ENCODE measurements around the gene KIF26B. TPM values are rescaled to one million over a fixed set of nuclear protein-coding genes. Genes with fewer than 3 reads are reported as not detected.

KIF26B gene
- total RNA-seq (2014; rRNA removed; shearing (Covaris generic); ENCODE audit: low replicate concordance), result not detected in 2 replicates

DNA sequence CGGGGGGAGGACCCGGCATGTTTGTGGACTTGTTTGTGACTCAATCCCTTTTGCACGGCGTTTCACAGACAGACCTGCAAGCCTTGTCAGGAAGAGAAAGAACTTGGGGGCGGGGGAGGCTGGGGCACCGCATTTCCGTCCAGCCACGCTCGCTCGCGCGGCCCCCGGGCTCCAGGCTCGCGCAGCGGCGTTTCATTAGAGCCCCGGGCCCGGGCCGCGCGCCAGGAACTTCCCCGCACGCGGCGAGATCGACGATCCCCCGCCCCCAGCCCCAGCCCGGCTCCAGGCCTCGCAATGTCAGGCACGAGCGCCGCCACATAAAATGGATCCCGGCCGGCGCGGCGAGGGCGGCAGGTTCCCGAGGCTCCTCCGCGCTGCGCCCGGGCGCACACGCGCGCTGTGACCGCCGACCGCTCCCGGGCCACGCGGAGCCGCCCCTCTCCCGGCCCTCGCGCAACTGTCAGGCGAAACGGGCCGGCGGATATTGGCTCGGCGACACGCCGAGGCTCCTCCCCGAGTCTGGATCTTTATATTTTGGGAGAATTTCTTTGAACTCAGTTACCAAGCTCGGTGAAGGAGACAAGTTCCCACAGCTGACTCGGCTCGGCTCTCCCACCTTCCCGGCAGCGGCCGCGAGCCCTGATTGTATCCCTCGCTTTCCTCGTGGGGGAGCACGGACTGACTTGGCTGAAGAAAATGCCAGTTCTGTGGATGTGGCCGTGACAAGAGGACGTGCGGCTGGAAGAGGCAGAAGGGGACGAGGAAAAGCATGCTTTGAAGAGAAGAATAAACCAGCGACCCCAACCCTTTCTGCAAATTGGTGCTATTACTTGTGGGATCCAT lies at the start of gene KIF26B:
Gene KIF26B, plus strand, starts transcription at position 557 of the 843 bp plus-strand sequence. CDS start 440 bp downstream, outside the sequence.
- peak; percentile 38 for DNase-seq
- Histone ChIP-seq H3K36me3 (no peaks in the 10 kb centered on the region), H3K4me3 (peak within 1 kb of the TSS; percentile 49), H3K27me3 (peaks cover 68% of the 10 kb centered on the region), H3K9me3 (no peaks in the 10 kb centered on the region)

DNA sequence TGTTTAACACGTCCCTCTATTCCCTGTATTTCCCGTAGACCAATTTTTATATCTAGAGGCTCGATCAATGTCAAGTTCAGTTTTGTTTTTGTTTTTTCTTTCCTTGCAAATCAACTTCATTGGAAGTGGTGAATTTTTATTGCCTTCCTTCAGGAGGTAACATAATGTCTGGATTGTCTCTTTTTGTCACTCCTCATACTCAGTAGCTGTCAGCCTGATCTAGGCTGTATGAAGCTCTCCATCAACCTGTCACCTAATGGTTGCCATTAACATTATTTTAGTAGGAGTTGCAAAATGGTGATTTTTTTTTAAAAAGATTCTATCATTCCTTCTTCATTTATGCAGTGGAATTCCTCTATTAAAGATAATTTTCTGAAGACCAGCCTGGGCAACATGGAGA lies 49.7 kb upstream of the KIF26B start:
- Histone ChIP-seq H3K4me3 (no peak overlapping the region), H3K27me3 (no peaks in the 10 kb centered on the region), H3K9me3 (no peaks in the 10 kb centered on the region), H3K36me3 (no peaks in the 10 kb centered on the region)
- DNase-seq, result no peak

DNA sequence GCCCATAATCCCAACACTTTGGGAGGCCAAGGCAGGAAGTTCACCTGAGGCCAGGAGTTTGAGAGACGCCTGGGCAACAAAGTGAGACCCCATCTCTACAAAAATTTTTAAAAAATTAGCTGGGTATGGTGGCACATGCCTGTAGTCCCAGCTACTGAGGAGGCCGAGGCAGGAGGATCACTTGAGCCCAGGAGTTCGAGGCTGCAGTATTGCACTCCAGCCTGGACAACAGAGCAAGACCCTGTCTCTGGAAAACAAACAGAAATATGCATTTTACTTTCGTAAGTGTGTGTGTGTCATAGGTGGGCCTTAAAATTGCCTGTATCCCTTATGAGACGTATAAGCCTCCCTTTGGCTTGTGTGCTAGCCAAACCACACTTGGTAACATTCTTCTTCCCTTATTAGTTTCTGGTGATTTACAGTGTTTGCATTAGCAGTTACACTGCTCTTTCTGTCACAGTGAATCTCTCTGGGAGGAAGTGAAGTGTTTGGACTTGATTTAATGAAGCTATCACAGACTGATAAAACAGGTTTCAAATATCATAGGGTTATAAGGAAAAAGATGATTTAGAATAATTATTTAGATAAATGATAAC lies 48.9 kb upstream of the KIF26B start:
- H3K4me3 ChIP-seq, result no peak overlapping the region
- DNase-seq, result no peak
- no peaks in the 10 kb centered on the region for H3K9me3 ChIP-seq
- no peaks in the 10 kb centered on the region for H3K36me3 ChIP-seq
- H3K27me3 ChIP-seq, result no peaks in the 10 kb centered on the region

DNA sequence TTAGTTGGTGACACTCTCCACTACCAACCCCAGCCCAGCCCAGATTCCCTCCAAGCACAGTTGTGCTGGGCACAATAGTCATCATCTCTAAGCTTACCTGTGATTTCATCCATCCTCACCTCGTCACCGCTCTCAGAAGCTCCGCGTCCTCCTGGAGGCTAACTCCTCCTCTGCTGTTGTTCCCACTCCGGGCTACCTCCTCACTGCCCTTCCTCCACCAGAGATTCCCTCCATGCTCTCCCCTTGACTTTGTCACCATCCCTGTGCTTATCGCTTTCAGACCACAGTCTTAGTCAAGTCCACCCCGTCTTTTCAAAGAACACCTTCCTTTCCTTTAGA lies 47.0 kb upstream of the KIF26B start:
- Histone ChIP-seq H3K4me3 (no peak overlapping the region), H3K9me3 (no peaks in the 10 kb centered on the region), H3K27me3 (no peaks in the 10 kb centered on the region), H3K36me3 (no peaks in the 10 kb centered on the region)
- no peak for DNase-seq

- no peak for DNase-seq
- no peaks in the 10 kb centered on the region for H3K36me3 ChIP-seq
Observed at GRCh38 chr1:245108246-245108645, 46.5 kb upstream of the KIF26B start.

GRCh38 chr1:245108909-245109308 lies 45.9 kb upstream of the KIF26B start:
- no peak overlapping the region for H3K4me3 ChIP-seq
- no peaks in the 10 kb centered on the region for H3K27me3 ChIP-seq
- no peaks in the 10 kb centered on the region for H3K9me3 ChIP-seq
- DNase-seq, result no peak
- H3K36me3 ChIP-seq, result no peaks in the 10 kb centered on the region

More at GRCh38 chr1:245108246-245108645, 46.5 kb upstream of the KIF26B start:
- no peaks in the 10 kb centered on the region for H3K27me3 ChIP-seq
- H3K9me3 ChIP-seq, result no peaks in the 10 kb centered on the region
- H3K4me3 ChIP-seq, result no peak overlapping the region

- H3K36me3 ChIP-seq, result no peaks in the 10 kb centered on the region
- no peaks in the 10 kb centered on the region for H3K9me3 ChIP-seq
- H3K4me3 ChIP-seq, result no peak overlapping the region
- no peaks in the 10 kb centered on the region for H3K27me3 ChIP-seq
- DNase-seq, result no peak
Observed at GRCh38 chr1:245110406-245110805, 44.4 kb upstream of the KIF26B start.

- no peaks in the 10 kb centered on the region for H3K36me3 ChIP-seq
- DNase-seq, result no peak
- H3K9me3 ChIP-seq, result no peaks in the 10 kb centered on the region
- H3K4me3 ChIP-seq, result no peak overlapping the region
- no peaks in the 10 kb centered on the region for H3K27me3 ChIP-seq
Observed at GRCh38 chr1:245111073-245111472, 43.7 kb upstream of the KIF26B start.

DNA sequence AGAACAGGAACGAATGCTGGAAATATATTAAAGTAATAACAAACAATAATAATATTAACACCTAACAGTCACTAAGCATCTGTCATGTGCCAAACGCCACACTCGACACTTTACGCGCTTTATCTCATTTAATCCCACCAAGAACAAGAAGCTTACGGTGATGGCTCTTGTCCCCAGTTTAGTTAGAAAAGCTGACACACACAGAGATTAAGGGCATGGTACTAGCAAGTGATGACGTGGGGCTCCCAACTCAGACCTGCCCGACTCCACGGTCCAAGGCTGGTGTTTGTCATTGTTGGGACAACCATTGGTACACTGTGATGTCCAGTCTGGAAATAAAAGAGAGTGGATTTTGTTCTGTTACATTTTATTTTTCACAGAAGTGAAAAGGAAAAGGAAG lies 41.1 kb upstream of the KIF26B start:
- Histone ChIP-seq H3K4me3 (no peak overlapping the region), H3K36me3 (no peaks in the 10 kb centered on the region), H3K27me3 (no peaks in the 10 kb centered on the region), H3K9me3 (no peaks in the 10 kb centered on the region)
- DNase-seq, result no peak

DNA sequence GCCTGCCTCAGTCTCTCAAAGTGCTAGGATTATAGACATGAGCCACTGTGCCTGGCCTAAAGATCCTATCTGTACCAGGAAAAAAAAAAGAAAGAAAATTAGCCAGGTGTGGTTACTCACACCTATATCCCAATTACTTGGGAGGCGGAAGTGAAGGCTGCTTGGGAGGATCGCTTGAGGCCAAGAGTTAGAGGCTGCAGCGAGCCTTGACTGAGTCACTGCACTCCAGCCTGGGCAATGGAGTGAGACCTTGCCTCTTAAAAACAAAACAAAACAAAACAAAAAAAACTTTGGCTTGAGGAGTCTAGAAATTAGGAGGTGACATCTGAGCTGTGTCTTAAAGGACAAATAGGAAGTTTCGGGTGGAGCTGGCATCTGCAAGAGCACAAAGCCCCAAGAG lies 38.7 kb upstream of the KIF26B start:
- no peaks in the 10 kb centered on the region for H3K9me3 ChIP-seq
- no peaks in the 10 kb centered on the region for H3K27me3 ChIP-seq
- no peaks in the 10 kb centered on the region for H3K36me3 ChIP-seq
- no peak overlapping the region for H3K4me3 ChIP-seq
- no peak for DNase-seq

- Histone ChIP-seq H3K27me3 (no peaks in the 10 kb centered on the region), H3K4me3 (no peak overlapping the region), H3K36me3 (no peaks in the 10 kb centered on the region), H3K9me3 (no peaks in the 10 kb centered on the region)
- no peak for DNase-seq
Observed at GRCh38 chr1:245116751-245117150, 38.0 kb upstream of the KIF26B start.

GRCh38 chr1:245118066-245118465 lies 36.7 kb upstream of the KIF26B start:
- Histone ChIP-seq H3K36me3 (no peaks in the 10 kb centered on the region), H3K9me3 (no peaks in the 10 kb centered on the region), H3K4me3 (no peak overlapping the region), H3K27me3 (no peaks in the 10 kb centered on the region)
- DNase-seq, result no peak

DNA sequence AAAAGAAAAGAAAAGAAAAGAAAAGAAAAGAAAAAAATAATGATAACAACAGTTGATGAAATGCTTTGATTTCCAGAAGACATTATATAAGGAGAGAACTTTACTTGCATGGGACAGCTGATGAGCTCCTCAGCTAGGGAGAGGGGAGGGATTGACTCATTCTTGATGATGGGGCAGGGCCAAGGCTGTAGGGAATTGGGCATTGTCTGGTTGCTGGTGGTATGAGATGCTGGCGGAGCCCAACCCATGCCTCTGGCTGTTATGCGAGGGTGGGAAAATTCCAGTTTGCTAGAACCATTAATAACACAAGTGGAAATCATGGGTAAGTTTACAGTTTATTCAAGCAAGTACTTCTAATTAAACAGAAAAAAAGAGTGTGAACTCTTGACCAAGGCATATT lies 36.0 kb upstream of the KIF26B start:
- DNase-seq, result no peak
- no peak overlapping the region for H3K4me3 ChIP-seq
- no peaks in the 10 kb centered on the region for H3K36me3 ChIP-seq
- H3K27me3 ChIP-seq, result no peaks in the 10 kb centered on the region
- H3K9me3 ChIP-seq, result no peaks in the 10 kb centered on the region

DNA sequence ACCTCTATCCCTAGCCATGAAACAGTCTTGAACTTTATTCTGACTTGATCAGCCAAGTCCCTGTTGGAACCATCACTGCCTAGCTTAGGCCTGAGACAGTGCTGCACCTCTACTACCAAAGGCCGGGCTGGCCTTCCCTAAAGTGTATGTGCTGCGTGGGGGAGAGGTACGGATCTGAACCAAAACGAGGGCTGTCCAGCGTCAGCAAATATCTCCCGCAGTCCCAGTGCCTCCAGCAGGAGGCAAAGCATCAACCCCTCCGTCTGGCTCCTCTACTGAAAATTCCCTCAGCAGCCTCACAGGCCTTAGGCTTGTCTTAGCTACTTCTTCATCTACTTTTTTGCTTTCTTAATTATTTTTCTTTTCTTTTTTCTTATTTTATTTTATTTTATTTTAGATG lies 33.3 kb upstream of the KIF26B start:
- no peak for DNase-seq
- H3K4me3 ChIP-seq, result no peak overlapping the region
- no peaks in the 10 kb centered on the region for H3K27me3 ChIP-seq
- no peaks in the 10 kb centered on the region for H3K9me3 ChIP-seq
- H3K36me3 ChIP-seq, result no peaks in the 10 kb centered on the region; the same call in 1 of the 2 replicates

DNA sequence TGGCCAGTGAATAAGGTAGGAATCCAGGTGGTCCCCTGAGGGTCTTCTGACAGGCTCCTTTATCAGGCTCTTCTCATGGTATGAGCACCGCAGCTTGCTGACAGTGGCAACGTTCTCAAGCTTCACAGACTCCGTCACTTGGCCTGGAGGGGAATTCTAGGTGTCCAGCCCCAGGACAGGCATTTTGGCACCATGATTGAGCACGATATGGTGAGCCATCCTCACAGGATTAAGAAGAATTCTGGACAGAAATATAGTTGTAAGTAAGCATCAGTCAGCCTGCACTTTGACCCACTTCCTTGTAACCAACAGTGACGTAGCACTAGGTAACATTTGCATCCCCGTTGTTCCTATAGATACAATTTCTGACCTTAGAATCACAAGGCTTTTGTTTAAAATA lies 30.5 kb upstream of the KIF26B start:
- no peaks in the 10 kb centered on the region for H3K9me3 ChIP-seq
- H3K4me3 ChIP-seq, result no peak overlapping the region
- H3K27me3 ChIP-seq, result no peaks in the 10 kb centered on the region
- DNase-seq, result no peak
- H3K36me3 ChIP-seq, result no peaks in the 10 kb centered on the region; the same call in 1 of the 2 replicates

- no peak for DNase-seq
- H3K27me3 ChIP-seq, result no peaks in the 10 kb centered on the region
Observed at GRCh38 chr1:245124644-245125043, 30.1 kb upstream of the KIF26B start.

GRCh38 chr1:245126530-245126929 lies 28.3 kb upstream of the KIF26B start:
- no peaks in the 10 kb centered on the region; the same call in 1 of the 2 replicates for H3K36me3 ChIP-seq
- no peaks in the 10 kb centered on the region for H3K27me3 ChIP-seq
- no peak overlapping the region for H3K4me3 ChIP-seq
- H3K9me3 ChIP-seq, result no peaks in the 10 kb centered on the region
- DNase-seq, result no peak

More at GRCh38 chr1:245124644-245125043, 30.1 kb upstream of the KIF26B start:
- H3K9me3 ChIP-seq, result no peaks in the 10 kb centered on the region
- H3K36me3 ChIP-seq, result no peaks in the 10 kb centered on the region; the same call in 1 of the 2 replicates
- no peak overlapping the region for H3K4me3 ChIP-seq
